GM21515 (cell line): ENCODE data around the gene IL13RA1.
"Not testable (repeated sequence)": the region's sequence is repeated elsewhere in the genome, so short reads cannot be mapped to it uniquely, and the experiment has no call there.

Experiments used
- ATAC-seq: cut with Tn5 transposase; IDR thresholded peaks from one replicate; pipeline ENCODE4 v1.9.1; 2021; ENCODE audit not compliant: unreplicated experiment

IL13RA1 gene

GRCh38 chrX:118726887-118727685 lies at the start of gene IL13RA1:
IL13RA1 (plus strand) TSS chrX:118727606; CDS start chrX:118727639, 33 bp downstream.
- peak; percentile 68 for ATAC-seq

DNA sequence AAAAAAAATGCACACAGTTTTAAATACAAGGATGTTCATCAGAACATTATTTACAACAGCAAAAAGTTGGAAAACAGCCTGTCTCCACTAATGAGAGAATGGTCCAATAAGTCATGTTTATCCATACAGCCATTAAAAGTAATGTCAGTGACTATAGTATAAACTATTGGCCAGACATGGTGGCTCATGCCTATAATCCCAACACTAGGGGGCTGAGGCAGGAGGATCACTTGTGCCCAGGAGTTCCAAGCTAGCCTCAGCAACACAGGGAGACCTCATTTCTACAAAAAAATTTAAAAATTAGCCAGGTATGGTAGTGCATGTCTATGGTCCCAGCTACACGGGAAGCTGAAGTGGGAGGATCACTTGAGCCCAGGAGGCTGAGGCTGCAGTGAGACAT lies 48.1 kb upstream of the IL13RA1 start:
- ATAC-seq, result no peak

GRCh38 chrX:118682258-118683014 lies 45.0 kb upstream of the IL13RA1 start:
- ATAC-seq, result no peak

DNA sequence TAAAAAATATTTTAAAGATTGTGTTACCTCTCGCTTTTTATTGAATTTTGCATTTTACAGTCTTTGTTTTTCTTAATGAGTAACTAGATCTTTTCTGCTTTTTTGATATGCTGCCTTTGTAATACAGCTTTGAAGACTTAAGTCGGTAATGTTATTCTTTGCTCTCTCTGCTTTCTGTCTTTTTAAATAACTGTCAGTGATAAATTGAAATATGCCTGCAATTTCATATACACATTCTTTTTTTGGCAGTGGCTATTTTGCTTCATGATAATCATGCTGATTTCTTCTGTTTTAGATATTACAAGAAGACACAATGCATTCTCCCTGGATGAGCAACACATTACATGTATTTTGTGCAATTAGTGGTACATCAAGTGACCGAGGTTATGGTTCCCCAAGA lies 42.0 kb upstream of the IL13RA1 start:
- no peak for ATAC-seq

DNA sequence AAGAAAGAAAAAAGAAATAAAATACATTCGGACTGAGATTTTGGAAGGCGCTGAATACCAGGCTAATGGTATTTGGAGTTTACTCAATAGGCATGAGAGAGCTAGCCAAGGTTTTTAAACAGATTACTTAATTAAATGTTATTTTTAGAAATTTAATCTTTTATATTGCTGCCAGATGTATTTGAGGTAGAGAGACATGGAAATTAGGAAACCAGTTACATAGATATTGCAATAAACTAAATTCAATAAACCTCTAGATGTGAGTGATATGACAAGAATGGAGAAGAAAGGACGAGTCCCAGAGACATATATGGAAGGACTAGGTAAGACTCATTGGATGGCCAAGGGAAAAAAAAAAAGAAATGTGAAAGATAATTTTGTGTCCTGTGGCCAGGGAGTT lies 38.5 kb upstream of the IL13RA1 start:
- no peak for ATAC-seq

DNA sequence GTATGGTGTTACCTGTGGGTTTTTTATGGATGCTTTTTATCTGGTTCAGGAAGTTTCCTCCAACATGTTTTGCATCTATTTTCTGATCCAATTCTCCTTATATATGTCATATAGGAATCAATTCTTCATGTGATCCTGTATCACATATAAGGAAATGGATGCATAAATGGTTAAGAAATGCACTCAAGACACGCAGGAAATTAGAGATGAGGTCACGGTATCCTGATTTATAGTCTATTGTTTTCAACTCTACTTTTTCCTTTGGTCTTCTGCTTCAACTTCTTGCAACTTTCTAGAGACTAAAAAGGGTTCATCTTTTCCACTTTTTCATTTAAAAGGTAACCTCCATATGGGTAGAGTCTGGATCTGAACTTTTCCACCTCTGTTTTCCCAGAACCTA lies 33.6 kb upstream of the IL13RA1 start:
- ATAC-seq, result no peak

DNA sequence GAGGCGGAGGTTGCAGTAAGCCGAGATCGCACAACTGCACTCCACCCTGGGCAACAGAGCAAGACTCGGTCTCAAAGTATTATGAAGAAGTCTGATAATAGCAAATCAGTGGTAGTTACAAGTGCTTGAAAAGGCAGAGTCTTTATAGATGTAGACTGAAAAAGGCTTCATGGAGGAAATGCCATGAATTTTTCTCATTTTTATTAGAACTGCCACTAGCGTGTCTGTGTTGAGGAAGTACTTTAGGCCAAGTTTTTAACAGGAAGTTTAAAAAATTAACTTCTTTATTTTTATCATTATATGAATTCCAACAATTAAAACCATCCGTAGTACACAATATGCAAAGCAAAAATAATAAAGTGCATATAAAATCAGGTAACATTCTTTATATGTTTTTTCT lies 32.8 kb upstream of the IL13RA1 start:
- ATAC-seq, result no peak

- no peak for ATAC-seq
These were observed 28.8 kb upstream of the IL13RA1 start for GRCh38 chrX:118698516-118699170.

GRCh38 chrX:118702741-118703140 lies 24.7 kb upstream of the IL13RA1 start:
- no peak for ATAC-seq

DNA sequence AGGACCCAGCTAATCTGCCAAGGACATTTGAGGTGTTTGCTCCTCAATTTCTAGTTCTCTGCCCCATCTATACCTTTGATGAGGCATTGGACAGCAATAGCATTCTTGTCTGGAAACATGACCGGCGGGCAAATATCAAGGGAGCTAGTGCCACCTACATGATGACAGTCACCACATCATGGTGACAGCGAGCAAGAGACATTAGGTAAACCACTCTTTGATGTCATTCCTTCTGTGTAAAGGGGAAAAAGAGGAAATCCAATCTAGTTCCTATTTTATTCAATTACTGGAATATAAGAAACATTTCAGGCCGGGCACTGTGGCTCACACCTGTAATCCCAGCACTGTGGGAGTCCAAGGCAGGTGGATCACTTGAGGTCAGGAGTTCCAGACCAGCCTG lies 20.7 kb upstream of the IL13RA1 start:
- ATAC-seq, result no peak

DNA sequence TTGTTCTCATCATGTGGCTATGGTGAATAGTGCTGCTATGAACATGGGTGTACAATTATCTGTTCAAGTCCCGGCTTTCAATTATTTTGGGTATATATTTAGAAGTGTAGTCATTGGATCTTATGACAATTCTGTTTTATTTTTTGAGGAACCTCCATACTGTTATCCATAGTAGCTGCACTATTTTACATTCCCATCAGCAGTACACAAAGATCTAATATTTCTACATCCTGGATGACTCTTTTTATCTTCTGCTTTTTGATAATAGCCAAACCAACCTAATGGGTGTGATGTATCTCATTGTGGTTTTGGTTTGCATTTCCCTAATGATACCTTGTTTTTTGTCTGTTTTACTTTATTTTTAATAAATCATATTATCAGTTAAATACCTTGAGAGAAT lies 12.9 kb upstream of the IL13RA1 start:
- no peak for ATAC-seq

- not testable (repeated sequence) for ATAC-seq
These were observed 11.5 kb upstream of the IL13RA1 start for GRCh38 chrX:118715917-118716316.

- ATAC-seq, result not testable (repeated sequence)
These were observed 10.6 kb upstream of the IL13RA1 start for GRCh38 chrX:118716833-118717232.

- ATAC-seq, result no peak
These were observed 9.6 kb upstream of the IL13RA1 start for GRCh38 chrX:118717678-118718391.

DNA sequence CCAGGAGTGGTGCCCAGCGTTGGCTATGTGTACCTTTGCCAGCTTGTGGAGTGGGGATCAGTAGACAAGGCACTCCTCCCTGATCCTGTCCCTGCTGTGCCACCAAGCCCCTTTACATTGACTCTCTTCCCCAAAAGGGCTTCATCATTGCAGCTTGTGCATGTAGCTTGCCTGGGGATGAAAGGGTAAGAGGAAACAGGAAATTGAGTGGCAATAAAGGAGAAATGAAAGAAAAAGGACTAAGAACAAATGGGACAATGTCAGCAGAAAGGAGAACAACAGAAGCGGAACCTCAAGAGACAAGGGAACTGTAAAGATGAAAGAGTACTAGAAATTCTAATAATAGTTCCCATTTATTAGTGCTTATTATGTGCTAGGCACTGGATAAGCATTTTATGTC lies 8.7 kb upstream of the IL13RA1 start:
- no peak for ATAC-seq

DNA sequence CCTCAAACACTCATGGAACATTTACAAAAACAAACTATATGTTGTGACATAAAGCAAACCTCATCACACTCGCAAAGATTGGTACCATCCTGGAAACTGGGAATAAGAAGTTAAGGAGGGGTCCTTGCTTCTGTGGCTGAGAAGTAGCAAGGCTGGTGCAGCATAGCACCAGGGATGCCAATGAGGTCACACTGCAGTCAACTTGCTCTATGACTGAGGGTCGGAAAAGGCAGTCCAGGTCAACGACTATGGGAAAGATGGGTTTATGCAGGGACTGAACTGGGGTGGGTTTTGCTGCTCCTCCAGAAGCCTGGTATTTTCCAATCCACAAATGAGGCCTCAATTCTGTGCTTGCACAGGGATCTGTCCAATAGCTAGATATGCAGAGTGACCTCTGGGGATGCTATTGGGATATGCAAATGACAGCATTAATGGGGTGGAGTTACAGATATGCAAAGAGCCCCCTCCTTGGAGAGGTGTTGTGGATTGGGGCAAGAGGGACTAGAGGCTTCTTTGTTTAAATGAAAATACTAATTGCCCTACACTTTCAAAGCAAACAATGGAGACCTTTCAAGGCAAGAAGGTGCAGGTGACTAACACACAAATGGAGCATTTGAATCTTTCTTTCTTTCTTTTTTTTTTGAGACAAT lies 7.2 kb upstream of the IL13RA1 start:
- no peak for ATAC-seq

DNA sequence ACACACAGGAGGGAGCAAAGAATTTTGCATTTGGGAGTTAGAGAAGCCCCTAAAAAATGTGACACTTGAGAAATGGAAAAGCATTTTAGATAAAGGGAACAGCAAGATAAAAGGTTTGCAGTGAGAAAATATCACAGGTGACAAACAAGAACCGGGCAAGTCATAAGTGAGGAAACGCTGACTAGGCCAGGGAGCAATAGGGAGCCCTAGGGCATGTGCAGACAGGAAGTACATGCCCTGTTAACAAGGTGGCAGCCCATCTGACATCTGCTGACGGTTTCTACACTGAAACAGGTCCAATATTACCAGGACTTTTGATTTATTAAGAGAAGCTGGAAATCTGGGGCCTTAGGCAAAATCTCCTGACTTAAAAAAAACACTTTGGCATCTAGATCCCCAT lies 4.0 kb upstream of the IL13RA1 start:
- no peak for ATAC-seq

DNA sequence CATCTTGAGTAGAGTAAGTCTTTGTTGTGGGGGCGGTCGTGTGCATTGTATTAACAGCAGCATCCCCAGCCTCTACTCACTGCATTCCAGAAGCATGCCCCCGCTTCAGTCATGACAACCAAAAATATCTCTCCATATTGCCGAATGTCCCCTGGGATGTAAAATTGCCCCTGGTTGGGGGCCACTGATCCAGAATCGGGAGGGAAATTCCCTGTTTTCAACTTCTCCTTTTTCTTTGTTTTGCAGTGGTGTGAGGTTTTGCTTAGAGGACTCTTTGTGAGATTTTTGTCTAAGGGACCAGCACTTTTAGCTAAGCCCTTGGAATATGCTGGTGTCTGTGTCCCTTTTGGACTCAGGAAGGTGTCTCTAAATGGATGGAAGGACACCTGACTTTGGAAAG lies 3.0 kb upstream of the IL13RA1 start:
- no peak for ATAC-seq

DNA sequence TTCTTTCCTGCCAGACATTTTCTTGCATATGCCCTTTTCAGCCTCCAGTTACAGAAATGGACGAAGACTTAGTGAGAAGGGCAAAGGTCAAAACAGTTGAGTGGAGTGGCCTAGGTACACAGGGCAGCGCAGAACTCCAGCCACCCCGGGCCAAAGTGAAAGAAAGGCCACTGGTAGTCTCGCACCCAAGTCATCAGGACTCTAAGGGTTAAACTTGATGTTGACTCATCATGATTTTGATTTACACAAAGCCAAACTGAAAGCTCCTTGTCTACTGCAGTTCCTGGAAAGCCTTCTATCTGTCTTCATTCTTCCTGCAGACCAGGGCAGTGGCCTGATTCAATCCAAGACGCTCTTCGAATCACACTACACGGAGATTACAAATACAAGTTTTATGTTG lies 2.6 kb upstream of the IL13RA1 start:
- ATAC-seq, result no peak

DNA sequence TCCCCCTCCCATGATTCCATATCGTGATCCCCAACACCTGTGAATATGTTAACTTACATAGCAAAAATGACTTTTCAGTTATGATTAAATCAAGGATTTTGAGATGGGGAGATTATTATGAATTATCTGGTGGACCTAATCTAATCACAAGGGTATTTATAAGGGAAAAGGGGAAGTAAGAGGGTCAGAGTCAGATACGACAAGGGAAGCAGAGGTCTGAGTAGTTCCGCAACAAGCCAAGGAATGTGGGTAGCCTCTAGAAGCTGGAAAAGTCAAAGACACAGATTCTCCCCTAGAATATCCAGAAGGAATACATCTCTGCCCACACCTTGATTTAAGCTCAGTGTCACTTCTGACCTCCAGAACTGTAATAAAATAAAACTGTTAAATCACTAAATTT lies 1.0 kb upstream of the IL13RA1 start:
- ATAC-seq, result no peak
